CD4-positive, alpha-beta T cell (primary cell): Measurements from ENCODE around the gene CXXC5. TPM values are rescaled to one million over a fixed set of nuclear protein-coding genes. Genes with fewer than 3 reads are reported as not detected.

Source experiments
- ATAC-seq: fragments of 200-7000 bp; cut with Tn5 transposase; one replicate; pipeline ENCODE4 v1.10.0; 2022; ENCODE audit warnings: mild to moderate bottlenecking; ENCODE audit not compliant: poor library complexity
- CTCF ChIA-PET: fragments of 350-600 bp; sonication (Branson Sonifier 250); formaldehyde crosslinking; loops from one replicate; lab custom pipeline; 2021; ENCODE audit warnings: antibody characterized with exemption, inconsistent platforms; lab: Charles Lee
- POLR2A ChIA-PET: fragments of 350-600 bp; sonication (Branson Sonifier 250); formaldehyde crosslinking; loops from one replicate; lab custom pipeline; 2021; ENCODE audit warnings: antibody characterized with exemption, inconsistent platforms; lab: Charles Lee
- DNase-seq, 14 experiments: peaks; one replicate each; pipeline ENCODE4 v3.0.0-alpha.2; 2013 to 2020; ENCODE audit warnings: mixed read lengths in 2 of 14
- H3K27ac ChIP-seq, 2 donors: one replicate each; pipeline versions ENCODE4 v1.5.1 to v1.7.0; 2013; ENCODE audit warnings: low read length in 2 of 2, low read depth in 1 of 2, mild to moderate bottlenecking in 1 of 2
- H3K27me3 ChIP-seq, 2 experiments: 1 replicate in 1 of 2; 2 replicates in 1 of 2; pipeline versions ENCODE4 v1.6.1 to v1.7.0; 2013; ENCODE audit warnings: low read length in 2 of 2, control low read depth in 1 of 2, mild to moderate bottlenecking in 1 of 2, moderate library complexity in 1 of 2; ENCODE audit not compliant: insufficient read depth in 2 of 2, control insufficient read depth in 1 of 2
- H3K36me3 ChIP-seq: one replicate; pipeline ENCODE4 v1.6.1; 2013; ENCODE audit warnings: low read length, control low read depth; ENCODE audit not compliant: insufficient read depth
- H3K4me1 ChIP-seq: one replicate; pipeline ENCODE4 v1.6.1; 2013; ENCODE audit warnings: low read length, control low read depth; ENCODE audit not compliant: insufficient read depth
- H3K4me3 ChIP-seq: one replicate; pipeline ENCODE4 v1.5.1; 2013; ENCODE audit warnings: mild to moderate bottlenecking, low read length, moderate library complexity
- H3K9me3 ChIP-seq, 2 experiments: 1 replicate in 1 of 2; 2 replicates in 1 of 2; pipeline versions ENCODE4 v1.6.1 to v1.7.0; 2013; ENCODE audit warnings: low read length in 2 of 2, mild to moderate bottlenecking in 2 of 2, control low read depth in 1 of 2, moderate library complexity in 1 of 2; ENCODE audit not compliant: control insufficient read depth in 1 of 2, insufficient read depth in 1 of 2
- H3K27ac Mint-ChIP-seq: one replicate; pipeline ENCODE4 v1.8.0; 2020; ENCODE audit warnings: mixed read lengths
- H3K27me3 Mint-ChIP-seq: one replicate; pipeline ENCODE4 v1.8.0; 2021; ENCODE audit warnings: mixed read lengths
- H3K36me3 Mint-ChIP-seq: one replicate; pipeline ENCODE4 v1.8.0; 2021; ENCODE audit warnings: low read depth, mixed read lengths
- H3K4me1 Mint-ChIP-seq: one replicate; pipeline ENCODE4 v1.8.0; 2021; ENCODE audit warnings: low read depth, mixed read lengths
- H3K4me3 Mint-ChIP-seq: one replicate; pipeline ENCODE4 v1.8.0; 2020; ENCODE audit warnings: mild to moderate bottlenecking, mixed read lengths
- H3K9me3 Mint-ChIP-seq: one replicate; pipeline ENCODE4 v1.8.0; 2020; ENCODE audit warnings: mixed read lengths
- CTCF ChIP-seq: fragments of 200-600 bp; IDR thresholded peaks from one replicate; pipeline ENCODE4 v1.8.0; 2022; ENCODE audit warnings: antibody characterized with exemption, mild to moderate bottlenecking
- intact Hi-C, 2 experiments: fragments of 100-400 bp; cut with DNase I in 1 of 2; cut with micrococcal nuclease in 1 of 2; formaldehyde crosslinking; loops; one replicate each; pipeline versions ENCODE4 v1.15.1 to v1.9.0; 2023 to 2025; cut with DNase I, micrococcal nuclease
- total RNA-seq, 174 experiments: library from RNA in 2 of 174; stranded (reverse) in 2 of 174; gene quantifications; one replicate each; pipeline ENCODE4 v1.2.3 and lab custom pipeline; 2021 to 2026

The CXXC5 gene
- total RNA-seq, 2 experiments from 2014 or later, result 1.9 to 2.7 TPM

- Mint-ChIP-seq H3K27ac (no peak overlapping the region), H3K9me3 (no peaks in the 10 kb centered on the region), H3K36me3 (no peaks in the 10 kb centered on the region), H3K27me3 (no peaks in the 10 kb centered on the region), H3K4me3 (no peak overlapping the region), H3K4me1 (no peaks in the 10 kb centered on the region)
- Histone ChIP-seq H3K36me3 (no peaks in the 10 kb centered on the region), H3K4me3 (no peak overlapping the region), H3K27ac (no peak overlapping the region), H3K4me1 (peaks cover 9% of the 10 kb centered on the region), H3K9me3 (no peaks in the 10 kb centered on the region), H3K27me3 (no peaks in the 10 kb centered on the region)
- DNase-seq (no peak), ATAC-seq (no peak)
- ChIA-PET POLR2A (no interaction called here), CTCF (no interaction called here)
- TF ChIP-seq CTCF, result no peak
- intact Hi-C loops, result no loop called here
These were observed 27.7 kb downstream of the CXXC5 start for GRCh38 chr5:139675825-139676224.

GRCh38 chr5:139676406-139676805, 28.3 kb downstream of the CXXC5 start:
- CTCF ChIA-PET, result no interaction called here
- H3K27ac Mint-ChIP-seq, result no peak overlapping the region
- no peaks in the 10 kb centered on the region for H3K9me3 Mint-ChIP-seq
- H3K36me3 ChIP-seq, result no peaks in the 10 kb centered on the region
- no peaks in the 10 kb centered on the region for H3K36me3 Mint-ChIP-seq
- peaks cover 3% of the 10 kb centered on the region for H3K4me1 ChIP-seq
- POLR2A ChIA-PET, result no interaction called here
- ATAC-seq (no peak), DNase-seq (no peak)
- H3K4me3 ChIP-seq, result no peak overlapping the region
- no peaks in the 10 kb centered on the region for H3K27me3 ChIP-seq
- H3K9me3 ChIP-seq, result no peaks in the 10 kb centered on the region
- H3K4me3 Mint-ChIP-seq, result no peak overlapping the region
- intact Hi-C loops, result no loop called here
- TF ChIP-seq CTCF, result no peak
- H3K27ac ChIP-seq, result no peak overlapping the region
- H3K4me1 Mint-ChIP-seq, result no peaks in the 10 kb centered on the region
- H3K27me3 Mint-ChIP-seq, result no peaks in the 10 kb centered on the region

DNA sequence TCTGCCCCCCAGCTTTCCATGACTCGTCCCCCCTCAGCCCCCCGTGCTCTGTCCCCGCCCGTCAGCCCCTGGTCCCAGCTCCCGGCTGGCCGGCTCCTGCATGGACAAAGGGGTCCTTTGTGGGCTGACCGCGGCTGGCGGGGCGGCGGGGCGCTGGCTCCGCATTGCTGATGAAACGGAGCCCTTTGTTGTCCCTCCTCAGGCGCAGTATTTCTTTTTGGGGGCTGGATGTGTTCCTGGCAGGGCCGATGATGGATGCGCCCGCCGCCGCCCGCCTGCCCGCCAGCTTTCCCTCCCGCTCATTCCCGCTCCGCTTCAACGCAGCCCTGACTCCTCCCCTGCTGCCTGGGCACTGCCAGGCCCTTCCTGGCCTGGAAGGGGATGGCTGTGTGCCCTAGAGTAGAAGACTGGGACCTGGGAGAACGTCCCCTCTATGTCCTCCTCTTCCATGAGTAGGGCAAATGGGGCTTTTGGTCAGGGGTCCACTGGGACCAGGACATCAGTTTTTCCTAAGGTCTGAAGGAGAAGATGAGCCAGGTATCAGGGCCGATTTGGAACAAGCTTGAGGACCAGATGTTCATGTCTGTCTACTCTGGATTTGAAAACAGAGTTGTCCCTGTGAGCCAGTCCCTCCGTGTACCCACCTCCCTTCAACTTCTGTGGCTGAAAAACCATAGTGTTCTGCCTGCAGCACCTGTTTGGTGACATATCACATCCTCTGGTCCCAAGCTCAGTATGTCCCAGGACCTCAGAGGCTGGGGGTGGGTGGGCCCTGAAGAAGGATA, 29.0 kb downstream of the CXXC5 start:
- CTCF ChIA-PET, result interaction anchor here (0.9 kb wide), 1 partner anchor 13 kb away, joined by 4 read pairs; no protein-coding TSS in a partner anchor
- Histone ChIP-seq H3K9me3 (no peaks in the 10 kb centered on the region), H3K4me3 (no peak overlapping the region), H3K27ac (no peak overlapping the region), H3K27me3 (no peaks in the 10 kb centered on the region), H3K36me3 (no peaks in the 10 kb centered on the region), H3K4me1 (no peaks in the 10 kb centered on the region)
- H3K4me1 Mint-ChIP-seq, result no peaks in the 10 kb centered on the region
- DNase-seq (no peak), ATAC-seq (no peak)
- TF ChIP-seq CTCF, result no peak
- POLR2A ChIA-PET, result interaction anchor here (0.5 kb wide), 1 partner anchor 25 kb away, joined by 3 read pairs; no protein-coding TSS in a partner anchor
- intact Hi-C loops, result no loop called here
- no peaks in the 10 kb centered on the region for H3K9me3 Mint-ChIP-seq
- H3K27me3 Mint-ChIP-seq, result no peaks in the 10 kb centered on the region
- no peak overlapping the region for H3K27ac Mint-ChIP-seq
- H3K36me3 Mint-ChIP-seq, result no peaks in the 10 kb centered on the region
- H3K4me3 Mint-ChIP-seq, result no peak overlapping the region
